NB4 (cell line): ENCODE measurements around the gene ADRB2.
"Not testable (repeated sequence)": the region's sequence is repeated elsewhere in the genome, so short reads cannot be mapped to it uniquely, and the experiment has no call there.

Experiments
- DNase-seq: peaks from one replicate; pipeline ENCODE4 v3.0.0; 2010; ENCODE audit warnings: low read depth
- H3K4me3 ChIP-seq: one replicate; pipeline ENCODE4 v1.5.1; 2011; ENCODE audit warnings: mild to moderate bottlenecking, low read depth, low read length, moderate library complexity
- MYC ChIP-seq: IDR thresholded peaks from 2 replicates; pipeline ENCODE4 v1.6.1; 2011; ENCODE audit warnings: low read depth, low read length
- POLR2A ChIP-seq: IDR thresholded peaks from 2 replicates; pipeline ENCODE4 v1.6.1; 2011; ENCODE audit warnings: mild to moderate bottlenecking; ENCODE audit not compliant: insufficient read length; ENCODE audit errors: extremely low read depth
- TF ChIP-seq, protein P1 (sequence below): IDR thresholded peaks from 2 replicates; pipeline ENCODE4 v1.6.1; 2011; ENCODE audit warnings: low read depth, low read length
- TF ChIP-seq, protein P2 (sequence below): IDR thresholded peaks from one replicate; pipeline ENCODE4 v1.5.1; 2012; ENCODE audit warnings: low read depth, low read length

Gene ADRB2

DNA sequence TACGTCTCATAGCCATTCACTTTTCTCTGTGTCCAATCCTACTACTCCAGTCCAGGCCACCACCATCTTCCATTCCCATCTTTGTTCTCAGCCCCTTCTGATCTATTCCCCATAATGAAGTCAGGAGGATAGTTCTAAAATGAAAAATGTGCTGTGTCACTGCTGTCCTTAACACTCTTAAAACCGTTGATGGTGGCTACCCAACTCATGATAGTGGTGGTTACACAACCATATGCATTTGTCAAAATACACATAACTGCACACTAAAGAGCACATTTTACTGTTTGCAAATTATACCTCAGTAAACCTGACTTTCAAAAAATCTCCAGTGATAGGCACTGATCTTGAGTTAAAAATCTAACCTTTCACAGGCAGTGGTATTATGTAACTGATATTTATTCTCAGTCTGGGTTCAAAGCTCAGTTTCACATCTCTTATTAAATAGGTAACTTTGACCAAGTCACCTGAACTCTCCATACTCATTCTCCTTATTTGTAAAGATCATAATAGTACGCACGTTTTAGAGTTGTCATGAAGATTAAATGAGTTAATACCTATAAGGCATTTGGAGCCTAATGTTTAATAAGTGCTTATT lies 24.6 kb upstream of the ADRB2 start:
- no peak overlapping the region for H3K4me3 ChIP-seq
- TF ChIP-seq MYC (no peak), POLR2A (no peak)
- TF ChIP-seq, protein P1, sequence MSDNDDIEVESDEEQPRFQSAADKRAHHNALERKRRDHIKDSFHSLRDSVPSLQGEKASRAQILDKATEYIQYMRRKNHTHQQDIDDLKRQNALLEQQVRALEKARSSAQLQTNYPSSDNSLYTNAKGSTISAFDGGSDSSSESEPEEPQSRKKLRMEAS = no peak
- TF ChIP-seq, protein P2, sequence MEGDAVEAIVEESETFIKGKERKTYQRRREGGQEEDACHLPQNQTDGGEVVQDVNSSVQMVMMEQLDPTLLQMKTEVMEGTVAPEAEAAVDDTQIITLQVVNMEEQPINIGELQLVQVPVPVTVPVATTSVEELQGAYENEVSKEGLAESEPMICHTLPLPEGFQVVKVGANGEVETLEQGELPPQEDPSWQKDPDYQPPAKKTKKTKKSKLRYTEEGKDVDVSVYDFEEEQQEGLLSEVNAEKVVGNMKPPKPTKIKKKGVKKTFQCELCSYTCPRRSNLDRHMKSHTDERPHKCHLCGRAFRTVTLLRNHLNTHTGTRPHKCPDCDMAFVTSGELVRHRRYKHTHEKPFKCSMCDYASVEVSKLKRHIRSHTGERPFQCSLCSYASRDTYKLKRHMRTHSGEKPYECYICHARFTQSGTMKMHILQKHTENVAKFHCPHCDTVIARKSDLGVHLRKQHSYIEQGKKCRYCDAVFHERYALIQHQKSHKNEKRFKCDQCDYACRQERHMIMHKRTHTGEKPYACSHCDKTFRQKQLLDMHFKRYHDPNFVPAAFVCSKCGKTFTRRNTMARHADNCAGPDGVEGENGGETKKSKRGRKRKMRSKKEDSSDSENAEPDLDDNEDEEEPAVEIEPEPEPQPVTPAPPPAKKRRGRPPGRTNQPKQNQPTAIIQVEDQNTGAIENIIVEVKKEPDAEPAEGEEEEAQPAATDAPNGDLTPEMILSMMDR = no peak
- DNase-seq = peak; percentile 86

DNA sequence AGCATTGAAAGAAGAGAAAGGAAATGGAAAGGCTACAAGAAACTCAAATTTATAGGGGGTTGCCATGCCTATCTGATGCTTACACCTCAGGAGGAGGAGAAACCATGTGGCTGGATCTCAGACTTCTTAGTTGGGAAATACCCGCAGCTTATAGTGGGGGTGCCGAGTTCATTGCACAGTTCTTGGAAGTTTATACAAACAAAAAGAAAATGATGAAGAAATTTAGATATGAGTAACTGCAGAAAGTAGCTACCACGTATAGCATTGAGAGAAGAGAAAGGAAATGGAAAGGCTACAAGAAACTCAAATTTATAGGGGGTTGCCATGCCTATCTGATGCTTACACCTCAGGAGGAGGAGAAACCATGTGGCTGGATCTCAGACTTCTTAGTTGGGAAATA lies 23.0 kb upstream of the ADRB2 start:
- not testable (repeated sequence) for H3K4me3 ChIP-seq
- peak; percentile 62 for DNase-seq

DNA sequence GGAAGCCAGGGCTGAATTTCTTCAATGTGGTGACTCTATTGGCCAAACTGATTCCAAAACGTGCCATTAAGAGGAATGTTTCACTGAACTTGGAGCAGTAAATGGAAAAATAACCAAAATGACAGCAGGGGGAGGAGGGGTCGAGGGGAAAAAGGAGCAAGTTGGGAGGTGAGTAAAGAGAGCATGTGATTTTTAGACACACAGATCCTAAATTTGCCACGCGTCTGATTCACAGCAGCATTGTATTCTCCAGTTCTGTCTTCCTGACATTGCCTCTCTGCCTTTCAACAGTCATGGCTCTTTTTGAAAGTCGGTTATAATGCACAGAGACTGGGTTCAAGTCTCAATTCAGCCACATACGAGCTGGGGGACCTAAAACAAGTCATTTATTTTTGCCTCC lies 22.0 kb upstream of the ADRB2 start:
- no peak for DNase-seq
- TF ChIP-seq POLR2A = no peak
- TF ChIP-seq, protein P2 = no peak
- no peak for TF ChIP-seq MYC
- TF ChIP-seq, protein P1 = no peak
- H3K4me3 ChIP-seq = no peak overlapping the region

DNA sequence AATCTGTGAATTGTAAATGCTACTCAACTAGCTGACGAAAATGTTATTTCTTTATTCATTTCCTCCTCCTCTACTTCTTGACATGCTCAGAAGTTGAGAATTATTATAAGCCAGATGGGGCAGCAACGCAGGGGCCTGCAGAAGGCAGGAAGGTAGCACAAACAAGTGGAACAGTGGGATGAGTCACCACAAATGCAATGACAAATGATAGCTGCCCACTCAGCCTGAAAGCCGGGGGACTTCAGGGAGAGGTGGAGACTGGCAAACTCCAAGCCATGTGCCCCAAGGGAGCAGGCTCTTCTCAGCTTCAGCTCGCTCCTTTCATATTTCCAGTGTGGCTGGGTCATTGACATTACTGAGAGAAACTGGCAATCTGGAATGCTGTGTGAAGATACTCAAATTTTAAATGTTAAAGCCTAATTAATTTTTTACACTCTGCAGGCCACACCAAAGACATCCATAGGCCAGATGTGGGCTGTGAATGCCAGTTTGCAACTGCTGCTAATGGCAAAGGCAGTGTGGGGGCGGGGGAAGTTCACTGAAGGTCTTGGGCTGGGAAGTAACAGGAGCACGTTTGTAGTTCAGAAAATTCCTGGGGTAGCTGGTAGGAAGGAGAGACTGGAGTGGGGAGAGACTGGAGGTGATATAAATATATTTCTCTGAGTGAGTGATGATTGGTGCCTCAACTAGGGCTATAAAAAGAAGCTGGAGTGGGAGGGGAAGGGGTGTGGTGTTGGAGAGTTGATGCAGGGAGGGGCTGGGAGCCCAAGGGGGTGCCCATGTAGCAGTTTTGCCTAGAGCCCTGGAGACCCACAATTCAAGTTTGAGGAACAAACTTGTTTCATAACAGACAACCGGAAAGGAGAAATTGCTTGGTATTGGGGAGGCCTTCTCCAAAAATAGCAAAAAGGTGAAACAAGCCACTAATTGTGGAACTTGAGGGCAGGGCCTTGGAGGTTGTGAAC lies 20.8 kb upstream of the ADRB2 start:
- peak; percentile 98 for DNase-seq
- H3K4me3 ChIP-seq = peak overlapping the region; percentile 21

DNA sequence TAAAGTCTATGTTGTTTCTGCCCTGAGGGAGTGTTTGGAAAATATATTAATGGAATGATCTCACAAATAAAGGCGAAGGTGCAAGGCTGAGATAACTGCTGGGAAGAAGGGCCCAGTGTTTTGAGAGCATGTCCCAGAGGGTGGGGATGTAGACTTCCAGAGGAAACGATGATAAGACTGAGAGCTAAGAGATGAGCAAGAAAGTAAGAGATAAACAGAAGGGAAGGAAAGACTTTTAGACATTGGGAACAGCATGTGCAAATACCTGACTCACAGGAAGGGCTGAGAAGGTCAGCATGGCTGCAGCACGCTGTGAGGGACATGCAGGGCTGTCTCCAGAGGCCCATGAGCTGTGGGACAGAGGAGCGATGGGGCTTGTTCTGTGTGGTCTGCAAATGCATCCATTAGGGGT lies 19.9 kb upstream of the ADRB2 start:
- DNase-seq = peak; percentile 54
- TF ChIP-seq, protein P1 = no peak
- no peak for TF ChIP-seq MYC
- no peak for TF ChIP-seq POLR2A
- TF ChIP-seq, protein P2 = no peak
- peak overlapping the region; percentile 19 for H3K4me3 ChIP-seq

More for the DNA sequence above, 20.8 kb upstream of the ADRB2 start:
- TF ChIP-seq, protein P1 = peak; percentile 76
- TF ChIP-seq POLR2A (peak; percentile 21), MYC (peak; percentile 69; the same call in 1 of the 2 replicates)
- TF ChIP-seq, protein P2 = no peak

DNA sequence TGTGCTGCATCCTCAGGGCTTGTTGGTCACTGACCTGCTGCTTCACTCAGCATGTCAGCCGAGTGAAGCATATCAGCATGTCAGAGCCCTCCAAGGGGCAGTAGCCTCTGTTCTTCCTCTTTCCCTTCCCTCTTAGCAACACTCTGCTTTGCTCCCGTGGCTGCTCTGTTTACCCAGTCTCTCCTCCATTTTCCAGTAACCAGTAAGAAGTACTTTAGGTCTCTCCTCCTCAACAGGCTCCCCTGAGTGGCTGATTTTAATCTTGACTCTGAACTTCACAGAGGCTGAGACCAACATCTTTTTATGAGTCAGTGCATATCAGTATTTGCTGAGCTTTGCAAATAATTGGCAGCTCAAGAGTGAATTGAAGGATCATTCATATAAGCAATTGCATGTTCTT lies 18.6 kb upstream of the ADRB2 start:
- peak; percentile 89 for DNase-seq
- H3K4me3 ChIP-seq = peak overlapping the region; percentile 18
- TF ChIP-seq, protein P1 = 0 out of 2 replicates have a peak, but pooled peaks have one; percentile 9
- TF ChIP-seq POLR2A = no peak
